Frontal cortex (tissue), 4 donors: ENCODE measurements around the gene RNF224. TPM values are rescaled to one million over a fixed set of nuclear protein-coding genes. Genes with fewer than 3 reads are reported as not detected.
A peak's percentile ranks its signal among the peaks of the same experiment; 100 is the strongest.
"Not testable (repeated sequence)": the region's sequence is repeated elsewhere in the genome, so short reads cannot be mapped to it uniquely, and the experiment has no call there.

ENCODE experiments used
- DNase-seq, 2 donors: peaks; one replicate each; pipeline ENCODE4 v3.0.0; 2012; ENCODE audit warnings: low spot score in 2 of 2
- FAIRE-seq: peaks from 2 replicates; lab custom pipeline; 2012; peaks lifted over from hg19 to GRCh38; lab: Jason Lieb, UNC
- total RNA-seq: library from RNA; depleted of rRNA; stranded (reverse); fragments of >200 nt; gene quantifications from one replicate; pipeline ENCODE4 v1.2.3, GENCODE V29; 2014
- donor health status: control.
- donor health status: control.
- donor health status: control.

The RNF224 gene
- total RNA-seq, 1 donor from 2014 or later, result not detected

DNA sequence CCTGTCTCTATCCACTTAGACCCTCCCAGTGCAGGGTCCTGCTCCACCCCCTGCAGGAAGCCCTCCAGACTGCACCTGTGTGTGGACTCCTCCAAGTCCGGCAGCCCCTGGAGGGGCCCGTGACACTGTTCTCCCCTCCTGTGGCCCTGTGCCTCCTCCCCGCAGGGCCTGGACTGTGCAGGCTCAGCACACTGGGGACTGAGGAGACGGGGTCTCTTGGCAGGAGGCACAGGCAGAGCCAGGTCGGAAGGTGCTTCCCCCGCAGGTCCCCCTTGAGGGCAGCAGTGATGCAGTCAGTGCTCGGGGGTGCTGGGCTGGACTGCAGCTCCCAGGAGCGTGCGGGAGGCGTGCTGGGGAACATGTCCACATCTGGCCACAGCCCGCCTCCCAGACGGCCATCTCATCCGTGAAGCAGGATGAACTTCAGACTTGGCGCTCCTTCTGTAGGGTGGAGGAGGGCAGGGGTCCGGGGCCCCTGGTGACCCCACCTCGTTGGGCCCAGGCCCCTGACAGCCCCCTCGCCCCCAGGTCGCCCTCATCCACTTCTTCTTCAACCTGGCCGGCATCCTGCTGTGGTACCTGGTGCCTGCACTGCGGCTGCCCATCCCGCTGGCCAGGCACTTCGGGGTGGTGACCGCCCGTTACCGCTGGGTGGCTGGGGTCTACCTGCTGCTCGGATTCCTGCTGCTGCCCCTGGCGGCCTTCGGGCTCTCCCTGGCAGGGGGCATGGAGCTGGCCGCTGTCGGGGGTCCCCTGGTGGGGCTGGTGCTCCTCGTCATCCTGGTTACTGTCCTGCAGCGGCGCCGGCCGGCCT is 8.3 kb downstream of the RNF224 start:
- DNase-seq, result no peak
- FAIRE-seq, result no peak

DNA sequence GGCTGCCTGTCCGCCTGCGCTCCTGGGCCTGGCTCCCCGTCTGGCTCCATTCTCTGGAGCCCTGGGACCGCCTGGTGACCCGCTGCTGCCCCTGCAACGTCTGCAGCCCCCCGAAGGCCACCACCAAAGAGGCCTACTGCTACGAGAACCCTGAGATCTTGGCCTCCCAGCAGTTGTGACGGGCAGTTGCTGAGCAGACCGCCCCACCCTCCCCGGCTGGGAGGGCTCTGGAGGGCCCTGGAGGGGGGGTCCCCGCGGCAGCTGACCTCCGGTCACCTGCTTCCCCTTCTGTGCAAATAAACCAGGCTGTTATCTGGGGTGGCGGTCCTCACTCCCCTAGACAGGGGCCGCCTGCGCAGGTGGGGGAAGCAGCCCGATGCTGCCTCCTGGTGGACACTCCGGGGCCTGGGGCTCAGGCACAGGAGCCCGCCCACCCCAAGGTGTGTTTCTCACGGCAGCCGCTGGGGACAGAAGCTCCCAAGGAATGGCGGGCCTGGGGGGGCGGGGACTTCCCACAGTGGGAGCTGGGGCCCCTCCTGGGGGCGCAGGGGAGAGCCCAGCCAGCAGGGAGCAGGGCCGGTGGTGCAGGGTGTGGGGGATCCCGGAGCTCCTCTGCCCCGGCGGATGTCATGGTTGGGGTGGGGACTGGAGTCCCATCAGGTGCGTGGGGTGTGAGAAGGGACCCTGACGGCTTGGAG is 9.1 kb downstream of the RNF224 start:
- no peak for FAIRE-seq
- DNase-seq, result peak; percentile 90 to 98

DNA sequence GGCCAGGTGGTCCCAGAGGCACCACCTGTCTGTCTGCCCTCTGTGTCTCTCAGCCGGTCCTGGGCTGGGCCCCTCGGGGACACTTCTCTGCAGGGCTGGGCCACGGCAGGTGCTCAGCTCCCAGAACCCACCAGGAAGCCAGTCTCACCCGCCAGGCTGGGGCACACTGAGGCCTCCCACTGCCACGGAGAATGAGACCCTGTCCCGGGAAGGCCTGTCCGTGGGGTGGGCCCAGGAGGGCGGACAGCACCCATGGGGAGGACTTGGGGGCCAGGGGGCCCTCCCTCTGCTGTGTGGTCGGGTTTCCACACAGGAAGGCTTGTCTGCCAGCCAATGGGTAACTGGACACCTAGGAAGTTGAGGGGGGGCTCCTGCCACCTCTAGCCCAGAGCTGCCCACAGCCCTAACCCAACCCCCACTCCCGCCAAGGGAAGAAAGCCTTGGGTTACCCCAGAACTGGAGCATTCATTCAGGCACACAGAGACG is 9.7 kb downstream of the RNF224 start:
- DNase-seq, result no peak
- FAIRE-seq, result no peak

DNA sequence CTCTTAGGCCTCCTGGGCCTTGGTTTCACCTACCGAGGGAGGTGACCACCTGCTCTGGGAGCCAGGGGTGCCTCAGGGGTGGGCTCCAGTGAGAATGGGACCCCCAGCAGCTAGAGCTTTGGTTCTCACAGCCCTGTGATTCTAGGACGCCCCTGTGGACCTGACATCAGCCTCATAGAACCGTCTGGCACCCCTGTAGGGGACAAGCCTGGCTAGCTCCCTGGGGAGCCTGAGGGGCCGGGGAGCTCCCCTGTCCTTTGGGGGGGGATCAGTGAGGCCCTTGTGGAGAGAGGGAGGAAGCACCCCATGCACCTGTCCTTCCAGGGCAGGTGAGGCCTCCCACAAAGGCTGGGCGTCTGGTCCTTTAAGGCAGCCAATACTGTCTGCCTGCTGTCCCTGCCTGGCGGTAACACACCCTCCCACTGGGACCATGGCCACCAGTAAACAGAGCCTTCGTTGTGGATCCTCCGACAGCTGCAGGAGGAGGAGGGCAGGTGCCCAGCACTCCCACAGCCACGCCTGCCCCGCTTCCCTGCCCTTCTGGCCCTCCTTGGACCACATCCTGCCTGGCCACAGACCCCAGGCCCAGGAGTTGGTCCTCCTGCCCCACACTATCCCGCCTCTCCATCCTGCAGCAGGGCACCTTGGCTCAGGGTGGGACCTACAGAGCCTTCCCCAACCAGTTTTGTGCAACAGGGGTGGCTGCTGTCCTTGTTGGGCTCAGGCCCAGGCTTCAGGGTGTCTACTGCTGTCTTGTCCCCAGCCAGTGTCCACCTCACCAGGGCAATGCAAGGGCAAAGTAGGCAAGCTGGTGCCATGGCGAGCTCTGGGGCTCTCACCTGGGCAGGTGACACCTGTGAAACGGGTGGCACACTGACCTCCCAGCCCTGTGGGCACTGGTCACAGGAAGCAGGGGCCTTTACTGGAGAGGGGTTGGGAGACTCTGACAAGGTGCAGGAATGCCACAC is 10.7 kb downstream of the RNF224 start:
- DNase-seq (peak in 1 of 2 donors; percentile 76), FAIRE-seq (no peak)

DNA sequence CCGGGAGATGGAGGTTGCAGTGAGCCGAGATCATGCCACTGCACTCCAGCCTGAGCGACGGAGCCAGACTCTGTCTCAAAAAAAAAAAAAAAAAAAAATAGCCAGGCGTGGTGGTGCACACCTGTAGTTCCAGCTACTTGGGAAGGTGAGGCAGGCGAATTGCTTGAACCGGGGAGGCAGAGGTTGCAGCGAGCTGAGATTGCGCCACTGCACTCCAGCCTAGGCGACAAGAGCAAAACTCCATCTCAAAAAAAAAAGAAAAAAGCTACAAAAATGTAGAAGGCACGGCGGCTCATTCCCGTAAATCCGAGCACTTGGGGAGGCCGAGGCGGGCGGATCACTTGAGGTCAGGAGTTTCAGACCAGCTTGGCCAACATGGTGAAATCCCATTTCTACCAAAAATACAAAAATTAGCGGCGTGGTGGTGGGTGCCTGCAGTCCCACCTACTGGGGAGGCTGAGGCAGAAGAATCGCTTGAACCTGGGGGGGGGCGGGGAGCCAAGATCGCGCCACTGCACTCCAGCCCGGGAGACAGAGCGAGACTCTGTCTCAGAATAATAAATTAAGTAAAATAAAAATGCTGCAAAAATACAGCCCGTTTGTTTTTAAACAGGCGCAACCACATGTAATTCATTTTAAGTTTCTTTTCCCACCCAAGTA is 12.4 kb downstream of the RNF224 start:
- not testable (repeated sequence) for FAIRE-seq, DNase-seq

DNA sequence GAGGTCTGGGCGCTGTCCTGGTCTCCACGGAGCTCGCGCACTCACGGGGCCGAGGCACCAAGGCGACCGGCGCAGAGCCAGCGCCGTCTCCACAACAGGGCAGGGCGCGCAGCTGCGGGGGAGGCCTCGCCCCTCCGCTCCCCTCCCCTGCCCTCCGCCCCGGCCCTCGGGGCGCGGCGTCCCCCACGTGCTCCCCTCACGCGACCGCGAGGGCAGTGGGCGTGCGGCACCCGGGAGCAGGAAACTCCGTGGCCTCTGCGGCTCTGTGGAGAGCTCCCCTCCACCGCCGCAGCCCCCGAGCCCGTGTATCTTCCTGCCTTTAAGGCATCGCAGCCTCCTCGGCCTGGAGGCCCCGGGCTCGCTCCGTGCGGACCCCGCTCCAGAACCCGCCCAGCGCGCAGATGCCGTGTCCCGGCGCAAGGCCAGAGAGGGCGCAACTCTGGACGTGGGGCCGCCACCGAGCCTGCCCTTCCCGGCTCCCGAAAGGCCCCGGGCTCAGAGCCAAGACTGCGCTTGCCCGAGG is 13.1 kb downstream of the RNF224 start:
- FAIRE-seq, result no peak
- DNase-seq, result peak; percentile 78 to 80

DNA sequence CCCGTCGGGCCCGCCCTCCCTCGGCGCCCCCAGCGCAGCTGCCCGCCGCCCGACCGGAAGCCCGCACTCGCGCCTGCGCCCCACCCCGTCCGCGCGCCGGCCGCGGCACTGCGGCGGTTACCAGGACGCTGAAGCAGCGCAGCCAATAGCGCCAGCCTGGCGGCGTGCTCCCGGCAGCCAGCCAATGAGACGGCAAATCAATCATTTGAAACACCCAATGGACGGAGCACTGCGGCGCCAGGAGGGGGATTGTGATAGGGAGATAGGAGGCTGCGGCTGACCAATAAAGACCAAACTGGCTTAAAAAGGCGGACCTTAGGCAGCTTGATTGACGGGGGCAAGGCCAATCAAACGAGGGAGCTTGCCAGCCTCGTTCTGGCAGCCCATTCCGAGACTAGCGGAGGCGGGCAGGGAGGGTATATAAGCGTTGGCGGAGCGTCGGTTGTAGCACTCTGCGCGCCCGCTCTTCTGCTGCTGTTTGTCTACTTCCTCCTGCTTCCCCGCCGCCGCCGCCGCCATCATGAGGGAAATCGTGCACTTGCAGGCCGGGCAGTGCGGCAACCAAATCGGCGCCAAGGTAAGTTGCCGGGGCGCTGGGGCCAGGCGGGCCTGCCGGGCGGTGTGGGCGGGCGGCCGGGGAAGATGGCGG is 13.7 kb downstream of the RNF224 start, which contains the start of gene TUBB4B:
Gene TUBB4B (plus strand): TSS at position 447 of the 649 bp plus-strand sequence. CDS start 74 bp downstream, at position 521.
- peak; percentile 100 for DNase-seq
- FAIRE-seq, result peak; percentile 99

DNA sequence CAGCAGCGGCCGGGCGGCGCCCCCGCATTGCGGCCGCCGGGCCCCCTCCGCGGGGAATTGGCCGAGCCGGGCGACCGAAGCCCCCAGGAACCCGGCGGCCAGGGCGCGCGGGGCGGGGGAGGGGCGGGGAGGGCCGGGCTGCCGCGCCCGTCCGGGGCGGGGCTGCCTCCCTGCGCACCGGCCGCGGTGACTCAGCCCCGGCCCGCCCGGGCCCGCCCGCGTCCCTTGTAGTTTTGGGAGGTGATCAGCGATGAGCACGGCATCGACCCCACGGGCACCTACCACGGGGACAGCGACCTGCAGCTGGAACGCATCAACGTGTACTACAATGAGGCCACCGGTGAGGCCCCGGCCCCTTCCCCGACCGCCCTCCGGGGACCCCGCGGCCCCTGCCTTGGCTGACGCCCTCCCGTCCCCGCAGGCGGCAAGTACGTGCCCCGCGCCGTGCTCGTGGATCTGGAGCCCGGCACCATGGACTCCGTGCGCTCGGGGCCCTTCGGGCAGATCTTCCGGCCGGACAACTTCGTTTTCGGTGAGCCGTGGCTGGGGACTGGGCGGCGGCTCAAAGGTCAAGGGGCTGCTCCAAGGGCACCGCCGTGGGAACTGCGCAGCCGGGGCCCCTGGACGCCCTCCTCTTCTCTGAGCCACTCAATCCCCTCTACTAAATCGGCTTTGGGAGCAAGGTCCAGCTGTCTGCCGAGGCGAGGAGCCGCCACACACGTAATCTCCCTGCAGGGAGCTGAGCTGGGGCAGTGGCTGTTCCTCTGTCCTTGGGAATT is 14.4 kb downstream of the RNF224 start:
- peak; percentile 71 to 83 for DNase-seq
- FAIRE-seq, result no peak

DNA sequence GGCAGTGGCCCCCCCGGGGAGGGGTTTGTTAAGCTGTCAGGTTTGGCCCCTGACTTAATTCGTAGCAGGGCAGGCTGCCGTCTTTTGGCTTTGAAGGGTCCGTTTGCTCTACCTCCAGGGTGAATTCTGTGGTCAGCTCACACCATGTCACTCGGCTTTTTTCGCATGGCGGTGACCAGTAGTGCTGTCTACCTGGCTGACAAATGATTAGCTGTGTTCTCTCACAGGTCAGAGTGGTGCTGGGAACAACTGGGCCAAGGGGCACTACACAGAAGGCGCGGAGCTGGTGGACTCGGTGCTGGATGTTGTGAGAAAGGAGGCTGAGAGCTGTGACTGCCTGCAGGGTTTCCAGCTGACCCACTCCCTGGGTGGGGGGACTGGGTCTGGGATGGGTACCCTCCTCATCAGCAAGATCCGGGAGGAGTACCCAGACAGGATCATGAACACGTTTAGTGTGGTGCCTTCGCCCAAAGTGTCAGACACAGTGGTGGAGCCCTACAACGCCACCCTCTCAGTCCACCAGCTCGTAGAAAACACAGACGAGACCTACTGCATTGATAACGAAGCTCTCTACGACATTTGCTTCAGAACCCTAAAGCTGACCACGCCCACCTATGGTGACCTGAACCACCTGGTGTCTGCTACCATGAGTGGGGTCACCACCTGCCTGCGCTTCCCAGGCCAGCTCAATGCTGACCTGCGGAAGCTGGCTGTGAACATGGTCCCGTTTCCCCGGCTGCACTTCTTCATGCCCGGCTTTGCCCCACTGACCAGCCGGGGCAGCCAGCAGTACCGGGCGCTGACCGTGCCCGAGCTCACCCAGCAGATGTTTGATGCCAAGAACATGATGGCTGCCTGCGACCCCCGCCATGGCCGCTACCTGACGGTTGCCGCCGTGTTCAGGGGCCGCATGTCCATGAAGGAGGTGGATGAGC is 15.2 kb downstream of the RNF224 start:
- FAIRE-seq, result no peak
- DNase-seq, result no peak

DNA sequence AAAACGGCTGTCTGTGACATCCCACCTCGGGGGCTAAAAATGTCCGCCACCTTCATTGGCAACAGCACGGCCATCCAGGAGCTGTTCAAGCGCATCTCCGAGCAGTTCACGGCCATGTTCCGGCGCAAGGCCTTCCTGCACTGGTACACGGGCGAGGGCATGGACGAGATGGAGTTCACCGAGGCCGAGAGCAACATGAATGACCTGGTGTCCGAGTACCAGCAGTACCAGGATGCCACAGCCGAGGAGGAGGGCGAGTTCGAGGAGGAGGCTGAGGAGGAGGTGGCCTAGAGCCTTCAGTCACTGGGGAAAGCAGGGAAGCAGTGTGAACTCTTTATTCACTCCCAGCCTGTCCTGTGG is 15.9 kb downstream of the RNF224 start:
- not testable (repeated sequence) for DNase-seq, FAIRE-seq

DNA sequence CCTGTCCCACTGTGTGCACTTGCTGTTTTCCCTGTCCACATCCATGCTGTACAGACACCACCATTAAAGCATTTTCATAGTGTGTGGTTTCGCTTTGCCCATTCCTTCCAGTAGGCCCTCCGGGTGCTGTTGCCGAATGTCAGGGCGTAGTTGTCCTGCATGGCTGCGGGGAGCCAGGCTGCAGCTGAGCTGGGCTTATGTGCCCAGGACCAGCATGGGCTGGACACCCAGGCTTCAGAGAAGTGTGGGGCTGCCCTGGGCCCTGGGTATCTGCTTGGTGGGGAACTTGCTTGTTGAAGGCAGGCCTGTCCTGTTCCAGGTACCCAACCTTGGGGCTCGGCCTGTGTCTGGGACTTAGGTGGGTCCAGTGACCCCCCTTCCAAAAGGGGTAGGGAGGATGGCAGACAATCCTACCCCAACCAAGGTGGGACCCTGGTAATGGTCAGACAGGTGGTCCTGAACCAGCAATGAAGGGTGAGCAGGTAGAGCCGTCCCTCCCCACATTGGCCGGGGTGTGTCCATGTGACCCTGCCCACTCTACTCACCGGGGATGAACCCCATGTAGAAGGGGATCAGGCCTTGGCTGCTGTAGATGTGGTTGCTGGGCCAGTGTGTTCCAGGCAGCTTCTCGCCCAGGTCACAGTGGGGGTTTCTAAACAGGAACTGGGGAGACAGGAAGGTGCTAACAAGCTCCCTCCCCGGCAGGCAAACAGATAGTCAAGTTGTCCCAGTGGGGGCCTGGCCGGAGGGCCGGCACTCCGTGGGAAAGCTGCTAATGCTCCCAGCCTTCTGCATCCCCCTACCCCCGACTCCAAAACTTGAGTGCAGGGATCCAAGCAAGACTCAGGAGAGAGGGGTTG is 16.6 kb downstream of the RNF224 start:
- DNase-seq (no peak), FAIRE-seq (no peak)

DNA sequence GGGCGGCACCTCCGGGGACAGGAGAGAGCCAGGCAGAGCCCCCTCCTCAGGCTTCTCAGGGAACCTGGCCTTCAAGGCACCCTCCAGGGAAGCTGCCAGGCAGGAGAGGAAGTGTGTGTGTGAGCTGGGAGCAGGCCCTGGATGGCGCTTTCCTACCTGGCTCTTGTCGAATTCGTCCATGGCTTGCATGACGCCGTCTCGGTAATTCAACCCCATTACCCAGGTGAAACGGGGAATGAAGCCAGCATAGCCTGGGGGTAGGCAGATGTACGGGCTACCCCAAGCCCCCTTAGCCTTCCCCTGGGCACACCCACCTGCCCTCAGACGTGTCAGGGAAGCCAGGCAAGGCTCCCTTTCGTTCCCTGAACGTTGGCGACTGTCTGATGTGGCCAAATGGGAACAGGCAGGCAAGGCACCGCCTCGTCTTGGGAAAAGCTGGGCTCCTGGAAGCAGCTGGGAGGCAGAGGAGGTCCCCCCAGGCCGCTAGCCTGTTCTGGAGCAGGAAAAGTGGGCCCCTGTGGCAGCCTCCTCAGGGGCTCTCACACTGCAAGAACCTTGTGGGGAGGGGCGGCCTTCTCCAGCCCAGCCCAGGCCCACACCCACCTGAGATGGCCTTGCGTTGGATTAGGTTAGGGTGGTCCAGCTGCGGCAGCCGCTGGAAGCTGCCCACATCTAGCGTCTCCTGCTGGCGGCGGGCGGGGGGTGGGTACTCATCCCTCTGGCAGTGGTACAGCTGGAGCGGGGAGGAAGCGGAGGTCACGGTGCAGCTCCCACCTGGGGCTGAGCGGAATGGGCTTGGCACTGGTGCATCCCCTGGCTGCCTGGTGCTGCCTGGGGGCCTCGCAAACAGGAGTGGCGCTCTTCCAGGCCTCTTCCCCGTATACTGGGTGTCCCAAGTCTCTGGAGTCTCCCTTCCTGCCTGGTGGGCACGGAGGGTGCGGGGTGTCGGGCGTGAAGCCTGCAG is 17.5 kb downstream of the RNF224 start:
- FAIRE-seq, result no peak

DNA sequence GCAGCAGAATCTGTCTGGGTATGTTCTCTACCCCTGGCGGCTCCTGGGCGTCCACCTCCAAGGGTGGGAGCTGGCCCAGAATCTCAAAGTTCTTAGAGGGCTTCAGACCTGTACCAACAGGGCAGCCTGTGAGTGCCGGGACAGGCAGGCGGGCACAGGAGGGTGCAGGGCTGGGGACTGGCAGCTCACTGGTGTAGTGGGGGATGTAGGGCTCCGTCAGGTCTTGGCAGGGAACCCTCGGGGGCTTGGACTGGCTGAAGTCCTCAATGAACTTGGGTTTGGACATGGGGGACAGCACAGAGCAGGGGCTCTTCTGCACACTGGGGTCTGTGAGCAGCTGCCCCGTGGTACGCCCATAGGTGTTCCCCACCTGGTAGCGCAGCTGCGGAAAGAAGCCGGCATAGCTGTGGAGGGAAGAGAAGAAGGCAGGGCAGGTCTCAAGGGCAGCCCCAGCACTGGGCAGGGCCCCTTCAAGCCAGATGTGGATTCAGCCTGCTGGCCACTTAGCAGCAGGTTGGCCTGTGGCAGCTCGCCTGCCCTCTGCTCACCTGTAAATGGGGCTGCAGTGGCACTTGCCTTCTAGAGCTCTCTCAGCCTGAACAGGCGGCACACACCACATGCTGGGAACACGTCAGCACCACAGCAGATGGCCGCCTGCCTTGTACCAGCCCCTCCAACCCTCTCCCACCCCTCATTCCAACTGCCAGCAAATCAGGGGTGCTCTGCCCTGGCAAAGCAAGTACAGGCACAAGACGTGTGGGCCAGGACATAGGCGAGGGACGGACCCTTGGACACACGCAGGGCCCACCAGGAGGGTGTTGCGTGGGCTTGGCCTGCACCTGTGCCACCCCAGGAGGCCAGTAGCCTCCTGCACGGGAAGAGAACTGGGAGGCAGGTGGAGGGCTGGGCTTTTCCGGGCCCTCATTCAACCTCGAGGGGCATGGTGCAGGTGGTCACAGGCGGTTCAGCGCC is 18.4 kb downstream of the RNF224 start:
- no peak for FAIRE-seq

More for the DNA sequence above, 17.5 kb downstream of the RNF224 start:
- DNase-seq, result no peak

More for the DNA sequence above, 18.4 kb downstream of the RNF224 start:
- no peak for DNase-seq
